DMS153 treated with DMSO at 0.1 percent for 48 hours (cell line): ENCODE data around the gene RFESD.
"Not testable (repeated sequence)": the region's sequence is repeated elsewhere in the genome, so short reads cannot be mapped to it uniquely, and the experiment has no call there.

Experiments
- DNase-seq: peaks from one replicate; lab custom pipeline; 2025; ENCODE audit not compliant: unreplicated experiment; lab: John Stamatoyannopoulos, UW

The RFESD gene

DNA sequence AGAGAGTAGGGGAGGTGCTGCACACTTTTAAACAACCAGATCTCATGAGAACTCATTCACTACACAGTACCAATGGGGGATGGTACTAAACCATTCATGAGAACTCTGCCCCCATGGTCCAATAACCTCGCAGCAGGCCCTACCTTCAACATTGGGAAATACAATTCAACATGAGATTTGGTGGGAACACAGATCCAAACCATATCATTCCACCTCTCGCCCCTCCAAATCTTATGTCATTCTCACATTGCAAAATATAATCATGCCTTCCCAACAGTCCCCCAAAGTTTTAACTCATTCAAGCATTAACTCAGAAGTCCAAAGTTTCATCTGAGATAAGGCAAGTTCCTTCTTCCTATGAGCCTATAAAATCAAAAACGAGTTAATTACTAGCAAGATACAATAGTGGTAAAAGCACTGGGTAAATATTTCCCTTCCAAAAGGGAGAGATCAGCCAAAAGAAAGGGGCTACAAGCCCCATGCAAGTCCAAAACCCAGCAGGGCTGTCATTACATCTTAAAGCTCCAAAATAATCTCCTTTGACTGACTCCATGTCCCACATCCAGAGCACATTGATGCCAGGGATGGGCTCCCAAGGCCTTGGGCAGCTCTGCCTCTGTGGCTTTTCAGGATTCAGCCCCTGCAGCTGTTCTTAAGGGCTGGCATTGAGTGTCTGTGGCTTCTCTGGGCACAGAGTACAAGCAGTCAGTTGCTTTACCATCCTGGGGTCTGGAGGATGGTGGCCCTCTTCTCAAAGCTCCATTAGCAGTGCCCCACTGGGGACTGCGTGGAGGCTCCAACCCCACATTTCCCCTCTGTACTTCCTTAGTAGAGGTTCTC, 18.4 kb upstream of the RFESD start:
- no peak for DNase-seq

DNA sequence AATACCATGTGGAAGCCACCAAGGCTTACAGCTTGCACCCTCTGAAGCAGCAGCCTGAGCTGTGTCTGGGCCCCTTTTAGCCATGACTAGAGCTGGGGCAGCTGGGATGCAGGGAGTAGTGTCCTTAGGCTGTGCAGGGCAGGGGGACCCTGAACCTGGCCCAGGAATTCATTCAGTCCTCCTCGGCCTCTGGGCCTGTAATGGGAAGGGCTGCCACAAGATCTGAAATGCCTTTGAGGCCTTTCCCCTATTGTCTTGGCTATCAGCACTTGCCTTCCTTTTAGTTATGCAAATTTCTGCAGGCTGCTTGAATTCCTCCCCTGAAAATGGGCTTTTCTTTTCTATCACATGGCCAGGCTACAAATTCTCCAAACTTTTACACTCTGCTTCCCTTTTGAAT, 17.6 kb upstream of the RFESD start:
- no peak for DNase-seq

DNA sequence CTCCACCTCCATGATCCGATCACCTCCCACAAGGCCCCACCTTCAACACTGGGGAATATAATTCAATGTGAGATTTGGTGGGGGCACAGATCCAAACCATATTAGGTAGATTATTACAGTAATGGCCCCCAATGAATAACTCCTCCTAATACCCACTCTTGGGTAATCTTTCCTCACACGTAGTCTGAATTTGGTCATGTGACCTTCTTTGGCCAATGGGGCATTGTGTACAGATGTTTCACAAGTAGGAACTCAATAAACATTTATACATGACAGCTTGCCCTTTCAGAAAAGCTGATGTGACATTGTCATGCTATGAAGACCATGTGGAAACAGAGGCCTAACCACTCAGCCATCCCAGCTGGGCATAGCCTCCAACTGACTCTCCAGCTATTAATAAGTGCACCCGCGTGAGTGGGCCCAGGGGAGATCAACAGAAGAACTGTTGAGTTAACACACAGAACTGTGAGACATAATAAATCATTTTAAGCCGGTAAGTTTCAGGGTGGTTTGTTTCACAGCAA, 16.1 kb upstream of the RFESD start:
- DNase-seq = no peak

DNA sequence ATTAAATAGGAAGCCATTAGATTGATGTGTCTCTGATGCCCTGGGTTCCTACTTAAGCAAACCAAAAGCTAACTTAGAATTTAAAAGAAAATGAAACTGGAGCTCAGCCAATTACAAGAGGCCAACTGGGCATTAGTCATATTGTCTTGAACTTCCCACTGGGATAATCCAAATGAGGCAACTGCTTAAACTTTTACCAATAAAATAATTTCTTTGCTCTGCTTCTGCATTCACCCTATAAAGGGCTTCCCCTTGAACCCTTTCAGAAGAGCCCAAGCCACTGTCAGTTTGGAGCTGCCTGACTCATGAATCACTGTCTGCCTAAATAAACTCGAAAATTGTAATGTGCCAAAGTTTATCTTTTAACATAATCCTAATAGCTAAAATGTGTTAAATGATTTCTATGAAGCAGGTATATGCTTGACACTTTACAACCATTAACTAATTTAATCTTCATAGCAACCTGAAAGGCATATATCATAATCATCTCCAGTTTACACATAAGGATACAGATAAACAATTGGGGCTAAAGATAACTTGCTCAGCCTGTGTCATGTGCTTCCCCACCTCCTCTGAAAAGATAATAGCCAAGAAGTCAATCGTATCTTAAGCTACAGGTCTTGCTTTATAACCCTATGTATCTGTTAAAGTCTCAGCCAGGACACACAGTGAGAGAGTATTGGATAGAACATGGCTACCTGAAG, 15.2 kb upstream of the RFESD start:
- DNase-seq = no peak

DNA sequence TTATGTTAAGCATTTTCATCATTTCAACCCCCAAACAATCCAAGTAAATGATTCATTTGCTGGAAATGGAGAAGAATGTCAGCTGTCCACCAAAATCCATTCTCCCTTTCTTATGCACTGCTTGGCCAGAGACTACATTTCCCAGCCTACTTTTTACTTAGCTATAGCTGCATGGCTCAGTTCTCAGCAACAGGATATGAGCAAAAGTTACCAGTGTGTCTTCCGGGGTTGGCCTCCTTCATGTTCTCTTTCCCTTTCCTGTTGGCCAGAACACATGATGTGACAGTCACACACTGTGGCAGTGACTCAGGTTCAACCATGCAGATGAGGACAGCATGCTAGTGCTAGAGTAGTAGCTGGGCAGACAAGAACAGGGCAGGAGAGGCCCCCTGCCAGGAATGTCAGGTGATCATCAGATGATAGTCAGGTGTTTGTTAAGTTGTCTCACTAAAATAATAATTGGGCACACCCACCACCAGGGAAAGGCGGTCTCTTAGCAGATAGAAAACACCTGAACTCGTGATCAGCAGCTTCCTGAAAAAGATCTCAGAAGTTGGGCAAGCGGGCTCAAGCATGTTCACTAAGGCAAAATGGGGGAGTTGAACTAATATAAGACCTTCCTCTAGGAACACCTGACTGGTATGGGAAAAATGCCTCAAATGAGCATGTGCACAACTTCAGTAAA, 14.4 kb upstream of the RFESD start:
- DNase-seq = no peak

DNA sequence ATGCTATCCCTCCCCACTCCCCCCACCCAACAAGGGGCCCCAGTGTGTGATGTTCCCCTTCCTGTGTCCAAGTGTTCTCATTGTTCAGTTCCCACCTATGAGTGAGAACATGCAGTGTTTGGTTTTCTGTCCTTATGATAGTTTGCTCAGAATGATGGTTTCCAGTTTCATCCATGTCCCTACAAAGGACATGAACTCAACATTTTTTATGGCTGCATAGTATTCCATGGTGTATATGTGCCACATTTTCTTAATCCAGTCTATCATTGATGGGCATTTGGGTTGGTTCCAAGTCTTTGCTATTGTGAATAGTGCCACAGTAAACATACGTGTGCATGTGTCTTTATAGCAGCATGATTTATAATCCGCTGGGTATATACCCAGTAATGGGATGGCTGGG, 13.6 kb upstream of the RFESD start:
- not testable (repeated sequence) for DNase-seq

DNA sequence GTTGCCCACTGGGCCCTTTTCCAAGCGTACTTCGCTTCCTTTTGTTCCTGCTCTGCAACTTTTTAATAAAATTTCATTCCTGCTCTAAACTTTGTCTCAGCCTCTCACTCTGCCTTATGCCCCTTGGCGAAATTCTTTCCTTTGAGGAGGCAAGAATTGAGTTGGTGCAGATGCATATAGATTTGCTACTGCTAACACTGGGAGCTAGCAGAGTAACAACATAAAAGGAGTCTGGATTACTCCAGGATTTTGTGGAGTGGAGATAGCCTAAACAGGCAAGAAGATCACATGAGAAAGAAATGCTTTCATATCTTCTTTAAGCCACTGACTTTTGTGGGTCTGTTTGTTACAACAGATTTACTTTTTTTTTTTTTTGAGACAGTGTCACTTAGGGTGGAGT, 12.9 kb upstream of the RFESD start:
- no peak for DNase-seq

DNA sequence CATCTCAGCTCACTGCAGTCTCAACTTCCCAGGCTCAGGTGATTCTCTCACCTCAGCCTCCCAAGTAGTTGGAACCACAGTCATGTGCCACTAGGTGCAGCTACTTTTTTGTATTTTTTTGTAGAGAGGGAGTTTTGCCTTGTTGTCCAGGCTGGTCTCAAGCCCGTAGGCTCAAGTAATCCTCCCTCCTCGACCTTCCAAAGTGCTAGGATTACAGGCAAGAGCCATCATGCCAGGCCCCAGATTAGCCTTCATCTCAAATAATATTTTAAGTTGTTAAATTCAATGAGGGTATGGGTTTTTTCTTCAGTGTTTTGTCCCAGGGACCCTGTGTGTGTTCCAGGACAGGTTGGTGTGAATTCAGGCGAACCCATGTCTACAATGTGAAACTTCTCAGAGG, 12.5 kb upstream of the RFESD start:
- no peak for DNase-seq

DNA sequence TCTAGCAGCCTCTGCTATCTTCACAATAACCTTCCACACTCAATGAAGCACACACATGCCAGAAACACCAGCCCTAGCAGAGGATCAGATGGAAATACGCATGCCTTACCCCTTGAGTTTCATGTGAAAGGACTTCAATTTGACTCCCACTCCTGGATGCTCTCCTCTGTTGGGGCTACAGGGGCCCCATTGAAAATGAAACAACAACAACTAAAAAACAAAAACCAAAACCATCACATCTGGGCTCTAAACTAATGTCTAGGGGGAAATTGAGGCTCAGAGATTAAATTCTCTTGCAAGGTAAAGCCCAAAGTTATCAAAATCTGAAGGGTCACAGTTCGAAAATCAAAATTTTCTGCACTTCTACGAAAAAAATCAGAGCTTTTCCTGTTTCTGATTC, 7.9 kb upstream of the RFESD start:
- DNase-seq = no peak

DNA sequence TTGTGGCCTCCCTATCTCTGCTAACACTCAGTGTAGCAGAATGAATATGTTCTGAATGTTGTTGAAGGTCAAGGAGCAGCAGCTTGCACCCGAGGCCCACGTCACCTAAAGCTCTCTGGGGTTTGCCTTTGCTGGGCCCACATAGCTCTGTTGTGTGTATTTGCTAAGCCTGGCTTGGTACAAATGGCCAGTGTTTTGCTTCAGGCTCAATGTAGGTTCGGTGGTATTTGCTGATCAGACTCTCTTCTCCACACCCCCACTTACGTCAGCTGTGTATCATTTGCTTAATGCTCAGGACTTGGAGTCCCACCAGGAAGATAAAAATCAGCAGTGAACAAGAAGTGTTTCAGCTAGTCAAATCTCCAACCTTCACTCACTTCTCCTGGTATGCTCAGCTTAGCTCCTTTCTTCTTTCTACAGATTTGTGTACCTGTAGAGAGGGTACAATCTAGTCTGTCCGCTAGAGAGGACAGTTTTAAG, 4.8 kb upstream of the RFESD start:
- DNase-seq = no peak

DNA sequence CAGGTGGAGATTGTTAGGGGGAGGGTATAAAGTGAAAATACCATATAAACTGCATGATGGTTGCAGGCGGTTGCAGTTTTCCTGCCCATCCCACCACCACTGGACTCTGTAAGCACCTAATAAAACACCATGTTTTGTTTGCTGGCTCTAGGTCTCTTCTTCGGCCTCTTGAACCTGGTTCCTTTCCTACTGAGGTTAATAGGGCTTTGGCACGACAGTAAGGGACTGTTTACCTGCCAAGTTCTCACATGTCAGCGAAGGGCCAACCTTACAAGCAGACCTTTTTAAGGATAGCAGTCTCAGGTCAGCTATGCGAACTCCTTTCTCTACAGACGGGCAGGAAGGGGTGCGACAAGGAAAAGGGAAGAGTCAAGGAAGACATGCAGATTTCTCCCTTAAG, 3.4 kb upstream of the RFESD start:
- no peak for DNase-seq

DNA sequence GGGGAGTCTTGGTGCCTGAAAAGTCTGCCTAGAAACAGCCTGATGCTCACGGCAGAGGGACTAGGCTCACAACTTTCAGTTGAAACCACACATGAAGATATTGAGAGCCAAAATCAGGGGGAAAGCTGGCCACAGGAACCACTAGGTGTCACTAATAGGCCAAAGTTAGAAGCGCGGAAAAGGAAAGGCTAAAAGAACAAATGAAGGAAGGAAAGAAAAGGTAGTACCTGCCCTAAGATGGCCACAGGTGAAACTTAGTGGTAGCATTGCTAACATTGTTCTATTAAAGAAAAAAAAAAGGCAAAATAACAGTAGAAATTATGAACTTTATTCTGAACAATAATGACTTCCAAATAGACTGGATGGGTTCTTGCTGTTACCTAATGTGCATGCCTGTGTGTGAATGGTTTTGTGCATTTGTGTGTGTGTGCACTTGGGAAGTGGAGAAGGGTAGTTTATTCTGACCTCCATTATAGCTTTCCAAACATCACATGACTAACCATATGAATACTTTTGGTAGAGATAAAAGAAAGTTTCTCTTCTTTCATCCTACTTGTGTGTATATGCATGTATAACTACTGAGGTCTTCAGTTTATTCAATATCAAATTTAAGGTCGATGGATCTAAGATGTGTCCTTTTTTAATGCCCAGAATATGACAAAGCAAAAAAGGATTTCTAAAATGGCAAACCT, 2.1 kb upstream of the RFESD start:
- DNase-seq = peak; percentile 25

DNA sequence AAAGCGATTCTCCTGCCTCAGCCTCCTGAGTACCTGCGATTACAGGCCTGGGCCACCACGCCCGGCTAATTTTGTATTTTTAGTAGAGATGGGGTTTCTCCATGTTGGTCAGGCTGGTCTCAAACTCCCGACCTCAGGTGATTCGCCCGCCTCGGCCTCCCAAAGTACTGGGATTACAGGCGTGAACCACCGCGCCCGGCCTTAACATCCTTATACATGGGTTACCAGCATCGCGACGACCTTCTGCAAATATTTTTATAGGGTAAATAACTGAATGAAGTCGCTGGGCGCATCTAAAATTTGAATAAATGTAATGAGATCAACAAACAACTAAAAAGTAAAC, 380 bp upstream of the RFESD start:
- not testable (repeated sequence) for DNase-seq

DNA sequence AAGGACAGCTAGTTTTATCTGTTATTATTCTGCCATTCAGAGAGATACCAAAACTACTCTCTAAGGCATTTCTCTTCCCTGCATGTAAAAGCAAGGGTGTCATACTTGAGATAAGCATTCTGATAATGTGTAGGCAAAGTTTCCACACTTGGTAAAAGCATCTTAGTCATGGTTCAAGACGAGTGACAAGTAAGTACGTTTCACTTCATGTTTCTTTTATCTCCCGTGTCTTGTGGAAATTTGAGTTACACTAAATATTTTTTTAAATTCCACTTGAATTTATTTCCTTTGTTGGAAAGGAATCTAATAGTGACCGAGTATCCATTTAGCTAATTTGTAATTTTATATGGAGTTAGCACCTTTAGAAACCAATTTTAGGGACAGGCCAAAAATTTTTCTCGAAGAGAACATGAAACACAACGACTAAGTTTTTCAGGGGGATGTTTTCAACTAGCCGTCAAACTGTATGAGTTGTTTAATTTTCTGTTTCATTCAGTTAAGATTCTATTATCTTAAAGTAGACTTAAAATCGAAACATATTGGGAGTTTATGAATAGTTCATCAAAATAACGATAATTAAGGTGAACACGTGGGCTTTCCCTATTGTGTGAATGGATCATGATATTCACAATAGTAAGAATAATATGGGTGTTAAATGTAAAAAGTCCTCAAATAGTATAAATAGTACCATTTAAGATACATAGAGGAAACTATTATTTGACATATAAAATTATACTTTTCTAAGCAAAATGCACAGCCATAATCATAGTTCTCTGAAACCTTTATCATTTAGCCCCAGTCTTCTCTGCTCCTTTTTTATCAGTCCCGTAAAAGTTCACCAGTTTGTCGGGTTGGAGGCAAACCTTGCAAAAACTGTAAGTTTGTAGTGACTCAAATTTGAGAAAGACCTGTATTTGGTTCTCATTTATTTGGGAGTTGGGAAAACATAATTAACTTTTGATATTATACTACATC, 1.6 kb downstream of the RFESD start:
- no peak for DNase-seq

DNA sequence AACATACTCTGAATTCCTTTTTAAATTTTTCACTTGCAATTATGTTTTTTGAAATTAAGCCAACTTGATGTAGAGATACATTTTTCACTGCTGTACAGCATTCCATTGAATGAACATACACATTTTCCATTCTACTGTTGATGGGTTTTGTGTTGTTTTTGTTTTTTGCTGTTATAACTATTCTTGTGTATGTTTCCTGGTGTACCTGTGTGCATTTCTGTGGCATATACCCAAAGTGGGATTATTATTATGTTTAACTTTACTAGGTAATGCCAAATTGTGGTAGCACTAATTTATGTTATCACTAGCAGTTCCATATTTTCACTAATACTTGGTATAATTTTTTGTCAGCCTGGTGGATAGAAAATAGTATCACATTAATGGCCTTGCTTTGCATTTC, 2.7 kb downstream of the RFESD start:
- no peak for DNase-seq

DNA sequence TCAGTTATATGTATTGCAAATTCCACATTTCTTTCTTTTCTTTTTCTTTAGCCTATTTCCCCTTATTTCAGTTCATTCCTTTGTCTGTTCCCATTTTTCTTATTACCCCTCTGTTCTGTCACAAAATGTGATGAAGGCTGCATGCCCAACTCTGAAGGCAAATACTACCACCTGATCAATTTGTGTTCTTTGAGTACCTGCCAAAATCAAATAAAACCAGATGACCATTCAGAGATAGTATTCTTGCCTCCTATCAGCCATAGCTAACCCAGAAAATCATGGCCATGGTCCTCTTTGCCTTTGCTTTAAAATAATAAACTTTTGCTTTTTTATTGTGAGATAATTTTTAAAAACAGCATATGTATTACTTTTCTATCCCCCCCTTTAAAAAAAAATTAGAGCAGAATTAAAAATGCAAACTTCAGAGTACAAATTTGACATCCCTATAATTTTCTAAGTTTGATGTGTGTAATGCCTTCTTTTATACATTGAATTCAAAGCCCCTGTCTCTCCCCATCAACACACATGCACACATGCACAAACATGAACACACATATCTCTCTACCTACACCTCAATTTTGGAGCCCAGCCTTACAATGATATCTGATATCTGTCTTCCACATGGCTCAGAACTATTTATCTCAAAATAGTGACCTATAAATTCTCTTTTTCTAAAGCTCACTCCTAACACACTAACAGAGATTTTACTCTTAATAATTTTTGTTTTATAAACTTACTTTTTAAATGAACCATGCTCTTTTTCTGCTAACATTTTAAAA, 3.5 kb downstream of the RFESD start:
- no peak for DNase-seq

DNA sequence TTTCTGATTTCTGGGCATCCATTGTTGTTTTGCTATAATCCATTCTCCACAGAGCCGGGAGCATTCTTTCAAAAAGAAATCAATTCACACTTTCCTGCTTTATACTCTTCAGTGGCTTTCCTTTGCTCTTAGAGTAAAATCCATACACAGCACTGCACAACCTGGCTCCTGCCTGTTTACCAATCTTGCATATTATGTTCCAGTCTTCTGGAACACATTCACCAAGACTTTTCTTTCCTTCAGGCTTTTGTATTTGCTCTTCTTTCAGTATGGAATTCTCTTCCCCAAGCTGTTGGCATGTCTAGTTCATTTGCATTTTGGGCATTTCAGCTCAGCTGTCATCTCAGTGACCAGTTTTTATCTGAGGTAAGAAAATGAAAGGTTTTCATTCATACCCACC, 6.3 kb downstream of the RFESD start:
- DNase-seq = no peak

DNA sequence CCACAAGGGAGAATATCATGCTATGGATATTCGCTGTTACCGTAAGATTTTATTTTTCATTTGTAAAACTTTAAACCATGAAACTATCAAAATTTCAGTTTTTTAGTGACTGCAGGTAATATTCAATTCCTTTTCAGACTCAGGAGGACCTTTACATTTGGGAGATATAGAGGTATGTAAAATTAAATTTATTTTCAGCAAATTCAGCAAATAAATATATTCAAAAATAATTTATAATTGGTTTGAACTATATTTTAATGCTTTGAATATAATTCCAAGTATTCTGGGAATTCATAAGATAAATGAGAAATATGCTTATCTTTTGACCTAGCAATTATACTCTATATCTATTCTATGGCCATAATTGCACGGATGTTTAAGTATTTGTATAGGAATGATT, 7.6 kb downstream of the RFESD start:
- DNase-seq = no peak

DNA sequence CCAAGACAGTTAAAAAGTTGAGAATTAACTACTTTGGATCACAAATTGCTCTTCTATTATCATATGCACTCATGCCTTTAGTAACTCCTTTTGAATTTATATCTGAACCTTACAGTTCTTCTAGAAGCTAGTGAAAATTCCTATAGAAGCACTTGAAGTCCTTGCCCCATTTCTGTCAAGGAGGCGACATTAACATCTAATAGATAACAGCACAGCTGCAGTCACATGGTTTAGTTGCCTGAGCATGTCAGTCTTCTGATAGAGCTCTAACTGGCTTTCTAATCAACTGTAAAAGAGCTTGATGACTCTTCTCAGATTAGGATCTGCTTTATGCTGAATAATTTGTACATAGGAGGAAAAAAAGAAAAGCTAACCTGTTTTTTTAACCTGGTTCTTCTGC, 9.0 kb downstream of the RFESD start:
- no peak for DNase-seq
